Lower leg skin (tissue), 3 donors: ENCODE results near the gene MMADHC.

Source experiments
- CTCF ChIP-seq, 3 donors: fragments of 450-650 bp; IDR thresholded peaks; one replicate each; pipeline ENCODE4 v1.5.1; 2016; ENCODE audit warnings: antibody characterized with exemption in 3 of 3, mild to moderate bottlenecking in 3 of 3, moderate library complexity in 2 of 3
- POLR2A ChIP-seq, 2 donors: fragments of 450-650 bp; IDR thresholded peaks; one replicate each; pipeline ENCODE4 v1.6.1; 2016 to 2017; ENCODE audit warnings: antibody characterized with exemption in 2 of 2, mild to moderate bottlenecking in 1 of 2, moderate library complexity in 1 of 2

DNA sequence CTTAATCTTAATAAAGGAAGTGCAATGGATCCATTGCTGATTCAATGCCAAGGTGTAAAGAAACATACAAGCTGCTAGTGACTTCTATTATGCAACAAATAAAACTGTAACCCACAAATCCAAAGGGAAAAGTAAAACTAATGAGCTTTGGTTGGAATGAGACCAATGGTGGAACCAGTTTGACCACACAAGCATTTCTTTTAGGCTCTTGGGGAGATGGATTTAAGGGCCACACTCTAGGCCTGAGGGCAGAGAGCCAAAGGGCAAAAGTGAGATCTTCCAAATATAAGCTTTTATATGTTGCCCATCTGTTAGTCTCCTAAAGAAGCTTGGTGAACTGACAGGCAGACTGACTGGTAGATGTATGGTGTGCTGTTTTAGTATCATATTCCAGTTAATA is 41.5 kb upstream of the MMADHC start:
- TF ChIP-seq CTCF (IDR thresholded peaks at IDR 0.05) (no peak), POLR2A (IDR thresholded peaks at IDR 0.05) (no peak)
